HG03095 (cell line): Measurements from ENCODE around the gene PHACTR1.

Experiments used
- ATAC-seq: cut with Tn5 transposase; IDR thresholded peaks from one replicate; pipeline ENCODE4 v1.9.1; 2021; ENCODE audit warnings: moderate library complexity; ENCODE audit not compliant: unreplicated experiment

Gene PHACTR1

GRCh38 chr6:13273931-13274706, 557.6 kb downstream of the PHACTR1 start:
- peak; percentile 43 for ATAC-seq

DNA sequence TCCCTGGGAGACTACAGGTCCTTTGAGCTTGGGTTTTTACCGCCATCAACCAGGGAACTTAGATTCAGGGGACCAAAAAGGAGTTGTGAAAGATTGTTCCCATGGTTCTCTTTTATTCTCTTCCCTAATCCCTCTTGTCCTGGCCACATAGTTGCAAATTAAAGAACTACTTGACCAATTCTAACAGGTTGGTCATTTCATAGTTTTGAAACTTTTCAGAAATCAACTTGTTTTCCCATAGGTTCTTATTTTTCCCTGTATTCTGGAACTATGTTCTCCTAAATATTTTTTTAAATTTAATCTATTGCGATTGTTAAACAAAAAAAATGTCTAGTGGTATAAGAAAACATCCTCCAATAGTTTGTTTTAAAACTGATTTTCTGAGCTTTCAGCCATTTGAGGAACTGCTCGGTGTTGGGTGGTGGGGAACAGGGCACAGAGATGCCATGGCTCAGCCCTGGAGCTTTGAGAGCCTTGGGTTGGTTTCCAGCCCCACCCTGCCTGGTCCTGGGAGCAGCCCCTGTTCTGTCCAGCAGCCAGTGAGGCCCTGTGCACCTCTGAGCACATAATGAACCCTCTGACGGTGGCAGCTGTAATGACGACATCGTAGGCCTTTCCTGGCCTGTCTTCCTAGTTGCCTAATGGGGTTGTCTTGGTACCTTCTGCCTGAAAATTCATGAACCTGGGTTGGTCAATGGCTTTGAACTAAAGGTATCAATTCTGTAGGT, 558.3 kb downstream of the PHACTR1 start:
- ATAC-seq = no peak

DNA sequence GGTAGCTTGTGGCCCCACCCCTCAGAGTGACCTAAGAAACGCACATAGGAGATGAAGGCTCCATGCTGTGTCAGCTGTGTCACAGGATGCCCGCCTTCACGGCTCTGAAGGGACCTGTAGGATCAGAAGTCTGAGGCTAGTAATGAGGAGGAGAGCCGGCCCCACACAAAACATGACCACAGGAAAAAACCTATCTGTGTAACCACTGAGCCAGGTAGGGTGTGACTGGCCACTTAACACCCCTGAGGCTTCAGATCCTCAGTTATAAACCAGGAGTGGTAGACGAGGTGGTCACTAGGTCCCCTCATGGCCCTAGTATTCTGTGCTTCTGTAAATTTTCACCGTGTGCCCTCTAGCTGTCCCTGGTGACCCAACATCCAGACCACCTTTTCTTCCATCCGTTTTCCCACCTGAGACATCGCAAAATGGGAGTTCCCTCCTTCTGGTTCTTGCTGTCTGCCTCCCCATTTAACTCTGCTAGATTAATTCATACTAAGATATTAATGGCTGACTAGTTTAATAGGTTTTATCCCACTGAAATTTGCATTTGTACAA, 558.9 kb downstream of the PHACTR1 start:
- ATAC-seq = no peak

- no peak for ATAC-seq
Measured at GRCh38 chr6:13277231-13277630, 560.7 kb downstream of the PHACTR1 start.

GRCh38 chr6:13278164-13278563, 561.6 kb downstream of the PHACTR1 start:
- no peak for ATAC-seq

DNA sequence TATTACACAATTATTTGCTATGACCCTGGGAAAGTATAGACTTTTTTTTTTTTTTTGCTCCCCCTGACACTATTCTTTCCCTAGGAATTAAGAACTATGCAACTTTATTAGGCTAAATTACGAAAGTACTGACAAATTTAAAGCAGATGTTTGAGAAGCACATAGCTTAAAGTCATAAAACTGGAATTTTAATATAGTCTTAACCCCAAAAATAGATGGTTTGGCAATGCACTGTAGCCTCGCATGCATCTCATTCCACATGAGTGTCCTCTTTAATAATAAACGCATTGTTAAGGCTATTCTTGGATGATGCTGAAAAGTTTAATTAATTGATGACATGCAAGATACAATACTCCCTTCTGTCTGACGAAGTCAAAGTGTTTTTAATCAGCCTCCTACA, 562.4 kb downstream of the PHACTR1 start:
- ATAC-seq = no peak

DNA sequence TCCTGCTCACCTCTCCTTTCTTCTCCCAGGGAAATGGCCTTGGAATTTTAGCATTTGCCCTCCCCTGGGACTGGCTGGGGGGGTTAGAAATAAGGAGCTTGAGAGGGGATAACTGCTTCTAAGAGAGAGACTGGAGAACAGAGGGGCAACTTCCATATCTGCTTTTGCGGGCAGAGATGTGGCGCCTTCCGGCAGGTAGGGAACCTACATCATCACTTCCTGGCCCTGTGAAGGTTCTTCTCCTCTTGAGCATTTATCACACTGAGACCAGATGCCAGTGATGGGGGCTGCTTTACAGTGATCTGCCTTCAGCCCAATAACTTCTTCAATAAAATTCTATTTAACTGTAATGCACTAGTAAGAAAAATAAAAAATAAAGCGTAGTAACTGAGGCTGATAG, 563.7 kb downstream of the PHACTR1 start:
- ATAC-seq = no peak

GRCh38 chr6:13281686-13282085, 565.1 kb downstream of the PHACTR1 start:
- ATAC-seq = no peak

- no peak for ATAC-seq
Measured at GRCh38 chr6:13282393-13283069, 566.0 kb downstream of the PHACTR1 start.

- no peak for ATAC-seq
Measured at GRCh38 chr6:13283331-13283730, 566.8 kb downstream of the PHACTR1 start.

DNA sequence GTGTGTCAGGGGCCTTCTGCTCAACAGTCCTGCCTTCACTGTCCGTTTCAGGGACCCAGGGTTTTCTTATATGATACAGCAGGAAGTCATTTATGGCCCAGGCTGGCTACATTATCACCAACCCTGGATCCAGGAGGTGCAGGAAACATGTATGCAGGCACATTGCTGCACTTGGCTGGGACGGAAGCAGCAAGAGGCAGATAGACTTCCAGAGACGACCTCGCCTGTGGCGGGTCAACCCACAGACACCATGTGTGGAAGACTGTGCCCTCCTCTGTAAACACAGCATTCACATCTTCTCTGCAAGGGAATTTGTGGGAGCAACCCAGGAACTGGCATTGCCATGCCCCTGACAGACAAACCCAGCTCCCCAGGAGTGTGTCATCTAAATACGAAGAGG, 568.1 kb downstream of the PHACTR1 start:
- no peak for ATAC-seq

DNA sequence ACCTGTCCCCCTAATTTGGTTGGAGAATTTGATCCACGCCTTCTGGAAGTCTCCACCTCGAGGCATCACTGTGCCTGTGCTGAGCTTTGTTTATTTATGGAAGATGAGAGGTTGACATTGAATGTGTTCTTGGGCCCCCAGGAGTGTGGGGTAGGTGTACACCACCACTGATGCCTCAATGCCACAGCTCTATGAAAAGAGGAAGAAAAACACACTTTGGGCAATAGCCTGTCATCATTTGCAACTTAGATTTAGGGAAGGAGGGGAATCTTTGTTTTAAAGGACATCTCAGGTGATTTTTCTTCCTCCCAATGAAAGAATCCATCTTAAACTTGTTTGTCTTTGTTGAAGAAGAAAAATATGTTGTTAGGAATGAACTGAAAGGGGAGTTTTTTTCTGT, 569.1 kb downstream of the PHACTR1 start:
- no peak for ATAC-seq

- no peak for ATAC-seq
Measured at GRCh38 chr6:13286181-13286580, 569.6 kb downstream of the PHACTR1 start.

- ATAC-seq = no peak
Measured at GRCh38 chr6:13287104-13287503, 570.5 kb downstream of the PHACTR1 start.

- no peak for ATAC-seq
Measured at GRCh38 chr6:13288481-13288880, 571.9 kb downstream of the PHACTR1 start.

GRCh38 chr6:13288969-13289391, 572.4 kb downstream of the PHACTR1 start:
- no peak for ATAC-seq

DNA sequence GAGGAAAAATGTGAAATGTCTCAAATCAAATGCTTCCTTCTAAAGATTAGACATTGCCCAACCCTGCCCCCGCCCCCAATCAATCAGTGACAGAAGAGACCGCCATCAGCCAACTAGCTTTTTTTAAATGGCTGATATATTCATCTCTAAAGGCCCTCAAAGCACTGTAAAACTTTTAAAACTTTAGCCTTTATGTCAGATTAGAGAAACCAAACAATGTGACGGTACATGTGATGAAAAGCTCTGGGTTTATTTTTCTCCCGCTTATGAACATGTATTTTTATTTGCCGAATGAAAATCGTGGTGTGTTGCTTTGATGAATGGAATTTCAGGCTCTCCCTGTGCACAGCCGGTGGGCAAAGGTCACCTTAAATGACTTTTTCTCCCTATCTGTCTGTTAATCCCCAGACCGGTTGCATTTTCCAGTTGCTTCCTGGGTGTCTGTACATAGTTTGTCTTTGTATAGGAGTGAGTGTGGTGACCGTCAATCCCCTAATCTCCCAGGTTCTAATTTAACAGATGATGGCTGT, 573.3 kb downstream of the PHACTR1 start:
- ATAC-seq = no peak

DNA sequence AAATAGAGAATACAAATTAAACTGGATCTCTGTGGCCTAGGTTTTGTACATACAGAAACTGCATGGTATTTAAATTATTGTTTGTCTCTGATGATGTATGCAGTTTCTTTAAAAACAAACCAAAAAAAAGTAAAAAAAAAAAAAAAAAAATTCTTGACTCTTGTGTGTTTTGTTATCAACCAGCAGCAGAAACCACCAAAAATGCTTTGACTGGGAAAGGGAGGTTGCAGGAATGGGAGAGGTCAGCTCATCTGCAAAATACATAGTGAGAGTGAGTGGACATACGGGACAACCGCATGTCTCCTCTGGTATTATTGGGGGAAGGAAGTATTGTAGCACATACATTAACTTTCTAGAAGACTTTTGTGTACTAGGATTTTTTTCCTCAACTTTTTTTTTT, 573.8 kb downstream of the PHACTR1 start:
- ATAC-seq = no peak

DNA sequence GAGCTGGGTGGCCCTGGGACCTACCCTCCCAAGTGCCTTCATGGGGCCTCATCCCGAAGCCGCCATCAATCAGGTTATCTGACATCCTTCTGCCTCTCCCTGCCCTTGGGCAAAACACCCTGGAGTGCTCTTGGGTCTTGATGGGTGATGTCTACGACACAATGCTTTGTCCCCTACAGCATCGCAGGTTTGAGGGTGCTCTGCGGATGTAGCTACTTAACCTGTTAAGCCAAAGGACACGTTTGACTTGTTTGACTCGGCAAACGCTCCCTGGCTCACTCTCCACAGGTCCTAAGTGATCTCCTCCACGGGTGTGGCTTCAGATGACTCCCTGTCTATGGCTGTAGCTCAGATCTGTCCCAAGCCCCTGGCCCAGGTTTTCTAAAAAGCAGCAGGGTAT, 576.2 kb downstream of the PHACTR1 start:
- no peak for ATAC-seq

GRCh38 chr6:13294499-13295069, 578.0 kb downstream of the PHACTR1 start:
- ATAC-seq = no peak

DNA sequence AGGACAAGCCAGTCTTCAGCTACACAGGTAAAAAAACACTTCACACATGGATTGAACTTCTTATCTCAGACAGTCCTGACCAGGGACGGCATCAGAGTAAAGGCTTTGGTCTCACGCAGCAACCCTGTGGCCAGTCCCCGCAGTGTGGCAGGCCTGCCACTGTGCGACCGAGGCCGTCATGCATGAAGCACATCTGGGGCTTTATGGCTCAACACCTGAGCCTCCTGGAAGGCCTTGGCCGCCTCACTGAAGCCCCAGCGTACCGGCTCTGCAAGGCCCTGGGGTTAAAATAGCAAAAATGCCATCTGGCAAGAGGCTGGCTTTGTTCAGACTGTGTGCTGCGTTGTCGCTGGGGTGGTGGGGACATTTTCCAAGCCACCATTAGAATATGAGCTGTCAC, 579.0 kb downstream of the PHACTR1 start:
- no peak for ATAC-seq
